Stimulated activated naive B cell treated with anti-CD40 and anti-IgM and Interleukin-4, amounts not matched to agents 10 μg/mL and 1 μg/mL and 100 μg/mL, for 72 hours (primary cell): ENCODE data around the gene LRRC18.

Experiments
- ATAC-seq, 2 donors: fragments of 150-1000 bp; cut with Tn5 transposase; replicated peaks; 2 replicates each; pipeline ENCODE4 v1.10.0; 2021; ENCODE audit warnings: moderate library complexity in 1 of 2
- DNase-seq: peaks from one replicate; pipeline ENCODE4 v3.0.0; 2021
- H3K27ac Mint-ChIP-seq: one replicate; pipeline ENCODE4 v1.8.0; 2022; ENCODE audit warnings: mild to moderate bottlenecking, mixed read lengths
- H3K27me3 Mint-ChIP-seq, 2 donors: one replicate each; pipeline ENCODE4 v1.8.0; 2022; ENCODE audit warnings: mixed read lengths in 2 of 2
- H3K36me3 Mint-ChIP-seq, 2 donors: one replicate each; pipeline ENCODE4 v1.8.0; 2022; ENCODE audit warnings: mixed read lengths in 2 of 2, mild to moderate bottlenecking in 1 of 2
- H3K4me1 Mint-ChIP-seq, 2 donors: one replicate each; pipeline ENCODE4 v1.8.0; 2022; ENCODE audit warnings: mixed read lengths in 2 of 2, mild to moderate bottlenecking in 1 of 2
- H3K4me3 Mint-ChIP-seq, 2 donors: one replicate each; pipeline ENCODE4 v1.8.0; 2022; ENCODE audit warnings: mild to moderate bottlenecking in 2 of 2, mixed read lengths in 2 of 2, moderate library complexity in 1 of 2
- H3K9me3 Mint-ChIP-seq, 2 donors: one replicate each; pipeline ENCODE4 v1.8.0; 2022; ENCODE audit warnings: mixed read lengths in 2 of 2, mild to moderate bottlenecking in 1 of 2

LRRC18 gene

DNA sequence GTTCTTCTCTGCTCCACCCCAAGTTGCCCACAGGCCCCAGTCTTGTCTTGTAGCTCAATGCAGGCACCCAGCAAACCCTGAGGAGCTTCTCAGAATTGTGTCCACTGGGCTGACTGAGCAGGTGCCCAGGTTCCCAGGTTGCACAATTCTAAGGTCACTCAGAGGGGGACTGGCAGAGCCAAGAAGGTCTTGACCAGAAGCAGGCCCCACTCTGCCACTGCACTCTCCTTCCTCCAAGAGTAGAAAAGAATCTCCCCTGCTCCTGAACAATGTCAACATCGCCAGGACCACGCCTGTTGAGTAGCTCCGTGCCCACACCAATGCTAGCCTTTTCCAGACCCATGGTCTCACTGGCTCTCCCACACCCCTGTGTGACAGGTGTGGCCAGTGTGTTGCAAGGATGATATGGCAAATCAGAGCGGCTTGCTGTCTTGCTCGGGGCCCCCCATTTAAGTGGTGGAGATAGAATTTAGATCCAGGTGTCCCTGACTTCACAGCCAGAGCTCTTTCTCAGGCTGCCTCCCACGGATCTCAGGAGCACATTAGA, 577 bp downstream of the LRRC18 start:
- no peak for DNase-seq
- no peaks in the 10 kb centered on the region for H3K27me3 Mint-ChIP-seq

DNA sequence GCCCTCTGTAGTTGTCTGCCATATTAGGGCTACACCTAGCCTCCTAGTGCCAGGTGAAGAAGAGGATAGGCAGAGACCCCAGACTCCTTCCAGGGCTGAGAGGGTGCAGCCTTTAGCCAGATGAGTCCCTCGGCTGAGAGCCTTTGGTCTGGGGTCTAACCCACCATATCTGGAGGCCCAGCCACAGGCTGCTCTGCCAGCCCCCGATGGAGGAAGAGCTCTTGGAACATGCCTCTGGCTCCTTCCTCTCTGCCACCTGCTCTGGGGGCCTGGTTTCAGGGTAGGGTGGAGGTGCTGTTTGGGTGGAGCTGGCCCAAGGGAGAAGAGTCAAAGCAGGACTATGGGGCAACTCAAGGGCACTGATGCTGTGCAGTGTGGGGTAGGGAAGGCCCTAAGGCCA, 1.4 kb downstream of the LRRC18 start:
- no peak overlapping the region for H3K4me3 Mint-ChIP-seq
- no peaks in the 10 kb centered on the region for H3K27me3 Mint-ChIP-seq
- no peak overlapping the region for H3K27ac Mint-ChIP-seq
- peaks cover 0 to 2% of the 10 kb centered on the region in 2 donors for H3K4me1 Mint-ChIP-seq
- H3K36me3 Mint-ChIP-seq: peaks cover 36 to 61% of the 10 kb centered on the region in 2 donors
- no peaks in the 10 kb centered on the region for H3K9me3 Mint-ChIP-seq
- no peak for ATAC-seq
- no peak for DNase-seq

More for the DNA sequence above, 577 bp downstream of the LRRC18 start:
- no peak overlapping the region for H3K4me3 Mint-ChIP-seq
- H3K27ac Mint-ChIP-seq: peak overlapping the region; percentile 59
- H3K9me3 Mint-ChIP-seq: no peaks in the 10 kb centered on the region
- peaks cover 40 to 63% of the 10 kb centered on the region in 2 donors for H3K36me3 Mint-ChIP-seq
- ATAC-seq: no peak
- H3K4me1 Mint-ChIP-seq: peaks cover 2 to 3% of the 10 kb centered on the region in 2 donors

DNA sequence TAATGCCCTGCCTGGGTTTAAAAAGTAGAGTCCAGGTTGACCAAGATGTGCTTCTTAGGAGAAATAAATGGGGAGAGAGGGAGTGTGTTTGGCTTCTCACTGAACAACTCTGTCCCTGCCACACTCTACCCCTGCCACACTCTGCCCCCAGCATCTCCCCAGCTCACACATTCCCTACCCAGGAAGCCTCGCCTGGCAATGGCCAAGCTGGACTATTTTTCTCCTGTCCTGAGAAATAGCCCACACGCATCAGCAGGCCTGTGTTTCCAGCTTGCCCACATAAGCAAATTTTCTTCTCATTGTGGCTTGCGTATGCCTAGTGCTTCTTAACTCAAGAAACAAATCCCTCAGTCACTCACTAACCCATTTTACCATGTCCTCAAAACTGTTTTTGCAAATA, 1.8 kb downstream of the LRRC18 start:
- Mint-ChIP-seq H3K4me3 (no peak overlapping the region), H3K4me1 (peaks cover 0 to 2% of the 10 kb centered on the region in 2 donors), H3K36me3 (peaks cover 34 to 58% of the 10 kb centered on the region in 2 donors), H3K9me3 (no peaks in the 10 kb centered on the region), H3K27me3 (no peaks in the 10 kb centered on the region), H3K27ac (no peak overlapping the region)
- no peak for DNase-seq
- no peak for ATAC-seq

DNA sequence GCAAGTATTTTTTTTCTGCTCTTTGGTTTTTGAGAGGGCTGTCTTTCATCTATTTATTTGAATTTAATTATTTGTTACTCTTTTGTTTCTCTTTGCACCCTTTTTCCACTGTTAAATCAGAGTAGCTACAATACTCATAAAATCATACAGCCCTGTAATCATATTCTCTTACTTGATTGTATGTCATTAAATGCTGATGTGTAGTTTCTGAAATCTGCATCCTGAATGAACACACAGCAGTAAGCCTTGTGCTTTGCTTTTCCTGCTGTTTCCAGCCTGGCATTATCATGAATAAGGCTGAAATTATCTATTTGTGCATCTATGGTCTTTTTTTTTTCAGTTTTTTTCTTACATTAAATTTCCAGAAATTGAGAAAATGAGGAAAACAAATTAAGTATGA, 4.1 kb downstream of the LRRC18 start:
- Mint-ChIP-seq H3K4me1 (peaks cover 0 to 4% of the 10 kb centered on the region in 2 donors), H3K27me3 (no peaks in the 10 kb centered on the region), H3K36me3 (peaks cover 45 to 57% of the 10 kb centered on the region in 2 donors), H3K27ac (no peak overlapping the region), H3K9me3 (no peaks in the 10 kb centered on the region), H3K4me3 (no peak overlapping the region)
- DNase-seq (no peak), ATAC-seq (no peak)

DNA sequence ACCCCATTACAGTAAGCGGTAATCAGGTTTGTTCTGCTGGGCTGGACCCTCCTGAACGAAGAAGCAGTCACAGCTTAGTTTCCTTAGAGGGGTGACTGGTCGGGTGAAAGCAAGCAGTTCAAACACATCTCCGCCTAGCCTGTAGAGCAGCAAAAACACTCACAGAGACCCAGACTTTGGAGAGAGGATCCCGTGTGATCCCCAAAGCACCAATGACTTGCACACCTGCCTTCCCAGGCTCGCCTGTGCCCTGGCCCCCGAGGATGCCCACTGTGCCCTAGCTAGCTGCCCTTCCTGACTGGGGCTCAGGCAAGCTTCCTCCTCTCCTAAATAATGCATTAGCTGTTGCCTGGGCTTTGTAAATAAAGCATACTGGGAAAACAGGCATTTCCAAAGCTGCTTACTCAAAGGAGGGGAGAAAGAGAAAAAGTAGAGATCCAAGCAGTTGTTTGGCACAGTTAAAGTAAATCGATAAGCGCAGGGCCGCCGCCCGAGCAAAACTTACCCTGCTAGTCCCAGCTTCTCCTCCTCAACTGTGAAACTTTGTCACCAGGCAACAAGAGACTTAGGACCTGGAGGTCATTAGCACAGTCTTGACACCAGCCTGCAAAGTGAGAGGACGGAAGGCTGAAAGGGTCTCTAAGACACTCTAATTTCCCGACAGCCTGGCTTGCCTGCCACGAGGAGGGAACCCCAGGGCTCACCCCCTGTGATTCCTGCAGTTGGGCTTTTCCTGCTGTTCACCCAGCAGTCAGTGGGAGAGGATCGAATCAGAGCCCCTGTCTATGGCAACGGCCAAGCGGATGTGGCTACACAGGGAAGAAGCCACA, 4.8 kb downstream of the LRRC18 start:
- DNase-seq (no peak), ATAC-seq (no peak)
- H3K4me3 Mint-ChIP-seq: no peak overlapping the region
- H3K9me3 Mint-ChIP-seq: no peaks in the 10 kb centered on the region
- peaks cover 45 to 56% of the 10 kb centered on the region in 2 donors for H3K36me3 Mint-ChIP-seq
- peak overlapping the region; percentile 56 for H3K27ac Mint-ChIP-seq
- peaks cover 0 to 4% of the 10 kb centered on the region in 2 donors for H3K4me1 Mint-ChIP-seq
- H3K27me3 Mint-ChIP-seq: no peaks in the 10 kb centered on the region

DNA sequence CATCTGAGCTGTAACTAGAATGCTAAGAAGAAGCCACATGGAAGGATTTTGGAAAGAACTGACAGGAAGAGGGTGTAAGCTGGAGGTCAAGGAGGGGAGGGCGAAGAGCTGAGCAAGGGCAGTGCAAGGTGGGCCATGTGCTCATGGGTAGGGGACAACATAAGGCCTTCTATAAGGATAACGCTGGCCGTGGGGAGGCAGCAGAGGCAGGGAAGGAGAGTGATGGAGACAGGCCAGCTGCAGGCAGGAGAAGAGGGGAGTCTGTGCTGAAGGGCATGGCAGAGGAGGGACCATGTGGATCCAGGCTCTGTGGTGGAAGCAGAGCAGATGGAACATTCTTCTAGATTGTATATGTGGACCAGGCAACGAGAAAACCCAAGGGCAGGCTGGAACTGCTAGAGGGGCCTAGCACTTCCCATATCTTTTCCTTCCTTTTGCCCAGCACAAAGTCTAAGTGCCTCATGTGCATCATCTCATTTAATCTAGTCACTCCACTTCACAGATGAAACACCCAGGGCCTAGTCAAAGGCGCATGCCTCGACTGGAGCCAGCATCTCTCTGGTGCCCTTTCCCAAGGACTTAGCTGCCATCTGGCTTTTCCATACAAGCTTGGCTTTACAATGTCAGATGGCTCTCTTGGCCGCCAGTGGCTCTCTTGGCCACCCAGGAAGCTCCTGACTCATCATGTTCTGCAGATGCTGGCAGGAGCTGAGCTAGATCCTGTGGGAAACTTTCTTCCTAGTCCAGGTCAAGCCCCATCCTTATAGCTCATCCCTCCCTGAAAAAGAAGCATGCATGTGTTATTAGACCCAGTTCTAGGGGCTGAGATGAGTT, 6.6 kb downstream of the LRRC18 start:
- peak overlapping the region; percentile 3 for H3K27ac Mint-ChIP-seq
- ATAC-seq: no peak

DNA sequence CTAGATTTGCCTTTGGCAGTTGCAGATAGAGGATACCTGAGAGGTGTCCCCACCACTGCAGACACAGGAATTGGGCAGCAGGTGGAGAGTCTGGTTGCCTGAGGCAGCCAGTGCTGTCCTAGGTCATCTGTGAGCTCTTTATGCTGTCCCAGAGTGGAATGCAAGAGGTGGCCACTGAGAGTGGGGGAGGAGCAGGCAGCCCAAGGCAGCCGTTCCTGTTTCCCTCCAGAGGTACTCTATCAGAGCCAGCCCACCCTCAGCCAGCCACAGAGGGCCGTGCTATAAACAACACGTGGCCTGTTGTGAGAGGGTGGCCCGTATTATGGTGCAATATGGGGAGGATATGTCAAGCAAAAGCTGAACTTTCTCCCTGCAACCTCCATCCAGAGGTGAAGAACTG, 8.5 kb downstream of the LRRC18 start:
- Mint-ChIP-seq H3K27me3 (no peaks in the 10 kb centered on the region), H3K36me3 (peaks cover 49 to 53% of the 10 kb centered on the region in 2 donors), H3K9me3 (no peaks in the 10 kb centered on the region), H3K4me1 (peaks cover 0 to 4% of the 10 kb centered on the region in 2 donors), H3K27ac (no peak overlapping the region), H3K4me3 (no peak overlapping the region)
- no peak for ATAC-seq
- no peak for DNase-seq

More for the DNA sequence above, 6.6 kb downstream of the LRRC18 start:
- no peak for DNase-seq
- Mint-ChIP-seq H3K4me3 (no peak overlapping the region), H3K27me3 (no peaks in the 10 kb centered on the region), H3K4me1 (peaks cover 0 to 5% of the 10 kb centered on the region in 2 donors), H3K36me3 (peaks cover 45 to 52% of the 10 kb centered on the region in 2 donors), H3K9me3 (no peaks in the 10 kb centered on the region)

DNA sequence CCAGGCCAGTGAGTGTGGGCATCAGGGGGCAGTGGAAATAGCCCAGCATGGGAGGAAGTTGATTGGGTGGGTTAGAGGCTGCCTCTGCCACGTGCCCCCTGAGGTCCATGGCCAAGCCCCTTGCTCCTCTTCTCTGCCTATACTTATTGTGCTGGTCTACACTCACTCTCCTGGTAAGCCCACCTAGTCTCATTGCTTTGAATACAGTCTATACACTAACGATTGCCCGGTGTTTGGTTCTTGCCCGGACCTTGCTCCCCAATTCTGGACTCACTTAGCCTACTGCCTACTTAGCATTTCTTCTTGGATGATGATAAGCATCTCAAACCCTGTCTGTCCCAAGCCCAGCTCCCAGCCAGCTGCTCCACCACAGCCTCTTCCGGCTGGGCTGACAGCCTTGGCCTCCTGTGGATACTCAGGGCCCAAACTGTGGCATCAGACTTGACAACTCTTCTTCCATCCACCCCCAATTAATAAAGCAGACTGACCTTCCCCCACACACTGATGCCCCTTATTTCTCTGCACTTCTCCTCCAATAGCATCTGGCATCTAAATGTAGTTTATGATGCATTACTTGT, 10.1 kb downstream of the LRRC18 start:
- Mint-ChIP-seq H3K27ac (peak overlapping the region; percentile 11), H3K27me3 (no peaks in the 10 kb centered on the region), H3K36me3 (peaks cover 52 to 59% of the 10 kb centered on the region in 2 donors), H3K4me3 (no peak overlapping the region), H3K4me1 (peaks cover 5 to 8% of the 10 kb centered on the region in 2 donors), H3K9me3 (no peaks in the 10 kb centered on the region)
- ATAC-seq: no peak
- DNase-seq: no peak

DNA sequence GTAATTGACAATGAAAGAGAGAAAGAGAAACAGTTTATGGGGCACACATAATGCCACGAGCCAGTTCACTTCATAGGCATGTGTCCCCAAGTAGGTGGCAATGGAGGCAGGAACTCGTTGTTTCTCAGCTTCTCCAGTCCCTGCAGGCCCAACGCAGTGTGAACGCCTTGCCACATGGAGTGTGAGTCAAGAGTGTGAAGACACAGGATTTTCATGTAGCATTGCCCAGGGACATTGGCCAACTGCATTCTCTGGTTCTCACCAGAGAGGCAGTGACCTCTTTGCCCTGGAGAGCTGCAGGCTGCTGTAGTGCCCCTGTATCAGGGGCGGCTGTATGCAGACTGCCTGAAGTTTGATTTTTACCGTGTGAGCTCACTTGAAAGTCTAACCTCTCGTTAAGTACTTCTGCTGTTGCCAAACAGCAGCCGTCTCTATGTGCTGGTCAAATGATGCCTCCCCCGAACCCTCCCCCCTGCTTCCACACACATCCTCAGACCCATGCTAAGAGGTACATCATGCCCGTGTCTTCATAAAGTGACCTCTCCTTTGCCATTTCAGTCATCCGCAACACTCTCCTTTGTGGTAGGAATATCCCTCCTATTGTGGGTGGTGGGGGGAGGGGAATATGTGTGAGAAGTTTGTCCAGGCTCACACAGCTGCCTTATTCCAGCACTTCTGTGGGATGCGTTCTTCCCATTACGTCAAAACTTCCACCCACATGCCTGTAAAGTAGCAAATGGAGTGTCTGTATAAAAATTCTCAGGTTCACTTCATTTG, 12.7 kb downstream of the LRRC18 start:
- Mint-ChIP-seq H3K27me3 (no peaks in the 10 kb centered on the region), H3K36me3 (peaks cover 58% of the 10 kb centered on the region in 2 donors), H3K4me3 (no peak overlapping the region), H3K4me1 (peaks cover 6 to 8% of the 10 kb centered on the region in 2 donors), H3K27ac (peak overlapping the region; percentile 14), H3K9me3 (no peaks in the 10 kb centered on the region)
- DNase-seq (no peak), ATAC-seq (no peak)

DNA sequence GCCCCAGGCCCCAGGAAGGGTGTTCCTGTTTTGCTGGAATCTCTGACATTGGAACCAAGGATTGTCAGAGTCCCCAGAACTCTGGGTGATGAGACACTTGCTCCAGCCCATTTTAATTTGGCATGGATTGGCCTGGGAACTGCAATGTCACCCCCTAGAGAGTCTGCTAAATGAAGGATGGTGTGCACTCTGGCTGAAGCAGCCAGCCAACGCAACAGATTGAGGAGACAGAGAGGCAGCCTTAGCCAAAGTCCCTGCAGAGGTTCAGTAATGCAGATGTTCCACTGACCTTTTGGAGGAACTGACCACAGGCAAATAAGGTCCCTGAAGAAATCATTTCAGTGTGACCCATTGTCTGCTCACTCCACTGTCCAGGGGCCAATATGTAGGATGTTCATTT, 13.4 kb downstream of the LRRC18 start:
- ATAC-seq (no peak), DNase-seq (no peak)
- Mint-ChIP-seq H3K36me3 (peaks cover 52 to 53% of the 10 kb centered on the region in 2 donors), H3K27ac (peak overlapping the region; percentile 71), H3K9me3 (no peaks in the 10 kb centered on the region), H3K27me3 (no peaks in the 10 kb centered on the region), H3K4me1 (peaks cover 6 to 8% of the 10 kb centered on the region in 2 donors), H3K4me3 (no peak overlapping the region)

DNA sequence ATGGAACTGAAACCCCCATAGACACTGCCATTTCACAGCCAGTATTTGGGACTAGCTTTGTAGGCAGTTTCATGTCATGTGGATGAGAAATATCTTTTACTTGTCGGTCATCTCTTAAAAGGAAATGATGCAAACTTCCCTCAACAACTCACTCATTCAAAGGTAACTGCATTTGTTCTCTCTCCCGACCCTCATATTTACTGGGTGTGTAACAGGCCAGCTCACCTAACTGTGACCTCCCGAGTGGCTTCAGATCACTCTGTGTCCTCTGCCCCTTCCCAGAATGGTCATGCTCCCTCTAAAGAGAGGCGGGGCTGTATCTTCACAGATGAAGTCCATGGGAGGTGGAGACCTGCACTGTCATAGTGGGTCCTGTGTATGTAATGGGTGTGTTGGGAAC, 14.7 kb downstream of the LRRC18 start:
- Mint-ChIP-seq H3K9me3 (no peaks in the 10 kb centered on the region), H3K27ac (peak overlapping the region; percentile 16), H3K36me3 (peaks cover 45 to 46% of the 10 kb centered on the region in 2 donors), H3K4me3 (no peak overlapping the region), H3K4me1 (peaks cover 5 to 8% of the 10 kb centered on the region in 2 donors), H3K27me3 (no peaks in the 10 kb centered on the region)
- ATAC-seq (no peak), DNase-seq (no peak)

DNA sequence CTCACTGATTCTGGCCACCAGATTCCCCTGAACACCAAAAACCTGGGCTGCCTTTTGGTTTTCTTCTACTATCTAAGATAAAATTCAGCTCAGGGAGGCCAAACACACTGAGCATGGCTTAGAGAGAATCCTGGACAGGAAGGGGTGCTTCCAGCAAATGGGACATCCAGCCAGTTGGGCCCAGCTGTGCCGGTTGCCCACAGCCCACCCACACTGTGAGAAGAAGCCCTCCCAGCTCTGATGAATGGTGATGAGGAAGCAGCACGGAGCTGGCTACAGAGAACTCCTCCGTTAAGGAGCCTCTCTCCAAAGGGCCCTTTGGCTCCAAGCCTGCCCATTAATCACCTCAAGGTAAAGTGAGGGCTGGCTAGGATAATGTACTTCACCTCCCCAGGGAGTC, 15.9 kb downstream of the LRRC18 start:
- DNase-seq: no peak
- Mint-ChIP-seq H3K27ac (no peak overlapping the region), H3K27me3 (no peaks in the 10 kb centered on the region), H3K4me3 (no peak overlapping the region), H3K36me3 (peaks cover 39 to 47% of the 10 kb centered on the region in 2 donors), H3K9me3 (no peaks in the 10 kb centered on the region), H3K4me1 (peaks cover 3 to 8% of the 10 kb centered on the region in 2 donors)
- ATAC-seq: no peak

DNA sequence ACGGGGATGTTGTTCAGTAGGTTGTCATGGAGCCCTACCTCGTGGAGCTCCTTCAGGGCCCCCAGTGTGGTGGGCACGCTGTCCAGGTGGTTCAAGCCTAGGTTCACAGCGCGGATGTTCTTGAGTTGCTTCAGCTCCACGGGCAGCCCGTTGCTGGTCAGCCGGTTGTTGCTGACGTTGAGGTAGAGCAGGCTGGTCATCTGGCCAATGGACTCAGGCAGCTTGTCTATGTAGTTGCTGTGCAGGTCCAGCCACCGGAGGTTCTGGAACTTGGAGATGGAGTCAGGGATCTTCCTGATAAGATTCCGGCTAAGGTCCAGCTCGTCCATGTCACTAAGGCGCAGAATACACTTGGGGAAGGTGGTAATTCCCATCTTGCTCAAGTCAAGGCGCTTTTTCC, 26.0 kb downstream of the LRRC18 start:
- no peaks in the 10 kb centered on the region for H3K27me3 Mint-ChIP-seq

More for the DNA sequence above, 26.0 kb downstream of the LRRC18 start:
- Mint-ChIP-seq H3K4me1 (peaks cover 2 to 11% of the 10 kb centered on the region in 2 donors), H3K36me3 (peaks cover 59 to 76% of the 10 kb centered on the region in 2 donors), H3K9me3 (no peaks in the 10 kb centered on the region), H3K4me3 (no peak overlapping the region), H3K27ac (peak overlapping the region; percentile 25)
- no peak for ATAC-seq
- no peak for DNase-seq
